22Rv1 (cell line): ENCODE measurements around the gene SLC43A2.

Source experiments
- CTCF ChIP-seq: fragments of 450-650 bp; IDR thresholded peaks from 2 replicates; pipeline ENCODE4 v1.5.1; 2017; ENCODE audit warnings: mild to moderate bottlenecking
- ZFX ChIP-seq: fragments of 450-650 bp; IDR thresholded peaks from 2 replicates; pipeline ENCODE4 v1.6.1; 2017; ENCODE audit warnings: antibody characterized with exemption, borderline replicate concordance

- TF ChIP-seq CTCF (no peak), ZFX (no peak)
Observed at GRCh38 chr17:1566505-1567199, 62.0 kb downstream of the SLC43A2 start.
